ENCODE data around the gene NDUFB4. TPM values are rescaled to one million over a fixed set of nuclear protein-coding genes. Genes with fewer than 3 reads are reported as not detected.

The NDUFB4 gene
- polyA plus RNA-seq, 1 donor from 2014 or later, result 154 TPM

DNA sequence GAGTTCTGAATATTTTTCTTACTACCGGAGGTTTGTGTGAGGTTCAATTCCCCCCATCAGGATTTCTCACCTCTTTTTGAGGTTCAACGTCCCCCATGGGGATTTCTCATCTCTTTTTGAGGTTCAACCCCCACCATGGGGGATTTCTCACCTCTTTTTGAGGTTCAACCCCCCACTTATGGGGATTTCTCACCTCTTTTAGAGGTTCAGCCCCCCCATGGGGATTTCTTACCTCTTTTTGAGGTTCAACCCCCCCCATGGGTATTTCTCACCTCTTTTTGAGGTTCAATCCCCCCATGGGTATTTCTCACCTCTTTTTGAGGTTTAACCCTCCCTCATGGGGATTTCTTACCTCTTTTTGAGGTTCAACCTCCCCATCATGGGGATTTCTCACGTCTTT lies 26.3 kb downstream of the NDUFB4 start:
- Histone ChIP-seq H3K9me3 (ENCODE audit: low read length) (no peaks in the 10 kb centered on the region), H3K4me2 (ENCODE audit: low read length) (no peak overlapping the region), H3K27me3 (ENCODE audit: insufficient read depth, low read depth, low read length) (no peaks in the 10 kb centered on the region), H4K20me1 (ENCODE audit: insufficient read depth) (no peaks in the 10 kb centered on the region), H3K79me2 (replicated peaks; ENCODE audit: insufficient read depth, low read length) (no peaks in the 10 kb centered on the region), H3K36me3 (ENCODE audit: insufficient read depth, low read length) (no peaks in the 10 kb centered on the region), H3K9ac (ENCODE audit: low read length) (no peak overlapping the region), H2AFZ (ENCODE audit: low read depth, low read length) (no peak overlapping the region), H3K9me2 (ENCODE audit: insufficient read depth, low read length) (no peaks in the 10 kb centered on the region), H3K4me3 (ENCODE audit: low read length) (no peak overlapping the region), H3K27ac (ENCODE audit: low read length) (no peak overlapping the region), H3F3A (ENCODE audit: insufficient read depth, low read length, poor library complexity, severe bottlenecking) (no peaks in the 10 kb centered on the region)
- TF ChIP-seq, protein P1, sequence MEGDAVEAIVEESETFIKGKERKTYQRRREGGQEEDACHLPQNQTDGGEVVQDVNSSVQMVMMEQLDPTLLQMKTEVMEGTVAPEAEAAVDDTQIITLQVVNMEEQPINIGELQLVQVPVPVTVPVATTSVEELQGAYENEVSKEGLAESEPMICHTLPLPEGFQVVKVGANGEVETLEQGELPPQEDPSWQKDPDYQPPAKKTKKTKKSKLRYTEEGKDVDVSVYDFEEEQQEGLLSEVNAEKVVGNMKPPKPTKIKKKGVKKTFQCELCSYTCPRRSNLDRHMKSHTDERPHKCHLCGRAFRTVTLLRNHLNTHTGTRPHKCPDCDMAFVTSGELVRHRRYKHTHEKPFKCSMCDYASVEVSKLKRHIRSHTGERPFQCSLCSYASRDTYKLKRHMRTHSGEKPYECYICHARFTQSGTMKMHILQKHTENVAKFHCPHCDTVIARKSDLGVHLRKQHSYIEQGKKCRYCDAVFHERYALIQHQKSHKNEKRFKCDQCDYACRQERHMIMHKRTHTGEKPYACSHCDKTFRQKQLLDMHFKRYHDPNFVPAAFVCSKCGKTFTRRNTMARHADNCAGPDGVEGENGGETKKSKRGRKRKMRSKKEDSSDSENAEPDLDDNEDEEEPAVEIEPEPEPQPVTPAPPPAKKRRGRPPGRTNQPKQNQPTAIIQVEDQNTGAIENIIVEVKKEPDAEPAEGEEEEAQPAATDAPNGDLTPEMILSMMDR (IDR thresholded peaks at IDR 0.05; ENCODE audit: poor library complexity, severe bottlenecking), result no peak
- TF ChIP-seq TAF1 (IDR thresholded peaks at IDR 0.05; ENCODE audit: low read depth) (no peak), POLR2AphosphoS5 (IDR thresholded peaks at IDR 0.05) (no peak)

DNA sequence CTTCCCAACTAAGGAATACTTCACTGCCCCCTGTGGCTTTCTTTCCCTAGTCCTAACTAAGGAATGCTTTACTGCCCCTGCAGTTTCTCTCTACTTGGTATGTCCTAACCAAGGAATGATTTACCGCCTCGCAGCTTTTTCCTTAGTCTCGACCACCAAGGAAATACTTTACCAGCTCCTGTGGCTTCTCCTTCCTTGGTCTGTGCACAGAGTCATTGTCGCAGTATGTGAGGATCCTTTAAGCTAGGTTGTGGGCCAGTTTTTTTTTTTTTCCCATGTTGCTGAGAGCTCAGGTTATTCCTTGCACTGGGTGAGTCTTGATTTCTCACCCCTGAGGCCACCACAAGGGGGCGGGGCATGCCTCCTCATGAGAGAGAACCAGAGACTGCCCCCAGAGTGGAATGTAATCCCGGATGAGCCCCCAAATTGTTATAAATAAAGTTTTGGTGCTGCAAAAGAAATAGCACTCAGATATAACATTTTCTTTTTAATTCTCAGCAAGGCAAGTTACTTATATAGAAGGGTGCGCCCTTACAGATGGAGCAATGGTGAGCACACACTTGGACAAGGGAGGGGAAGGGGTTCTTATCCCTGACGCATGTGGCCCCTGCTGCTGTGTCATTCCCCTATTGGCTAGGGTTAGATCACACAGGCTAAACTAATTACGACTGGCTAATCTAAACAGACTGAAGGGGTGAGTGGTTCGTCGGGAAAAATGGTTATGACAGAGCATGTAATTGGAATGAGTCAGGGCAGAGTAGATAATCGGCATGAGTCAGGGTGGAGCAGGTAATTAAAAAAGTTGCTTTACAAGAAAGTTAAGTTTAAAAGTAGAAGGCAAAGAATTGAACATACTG lies 27.0 kb downstream of the NDUFB4 start:
- Histone ChIP-seq H4K20me1 (ENCODE audit: insufficient read depth) (no peaks in the 10 kb centered on the region), H3K4me2 (ENCODE audit: low read length) (no peak overlapping the region), H3K27me3 (ENCODE audit: insufficient read depth, low read depth, low read length) (no peaks in the 10 kb centered on the region), H2AFZ (ENCODE audit: low read depth, low read length) (no peak overlapping the region), H3K36me3 (ENCODE audit: insufficient read depth, low read length) (no peaks in the 10 kb centered on the region), H3K79me2 (replicated peaks; ENCODE audit: insufficient read depth, low read length) (no peaks in the 10 kb centered on the region), H3K4me3 (ENCODE audit: low read length) (no peak overlapping the region), H3K9me3 (ENCODE audit: low read length) (no peaks in the 10 kb centered on the region), H3K9me2 (ENCODE audit: insufficient read depth, low read length) (no peaks in the 10 kb centered on the region), H3F3A (ENCODE audit: insufficient read depth, low read length, poor library complexity, severe bottlenecking) (no peaks in the 10 kb centered on the region), H3K9ac (ENCODE audit: low read length) (no peak overlapping the region), H3K27ac (ENCODE audit: low read length) (no peak overlapping the region)
- TF ChIP-seq EZH2 (IDR thresholded peaks at IDR 0.05; ENCODE audit: borderline replicate concordance, insufficient read depth, low read length, poor library complexity, severe bottlenecking), result no peak
- TF ChIP-seq POLR2AphosphoS5 (IDR thresholded peaks at IDR 0.05), result no peak
- no peak for TF ChIP-seq TAF1 (IDR thresholded peaks at IDR 0.05; ENCODE audit: low read depth)
- TF ChIP-seq, protein P2, sequence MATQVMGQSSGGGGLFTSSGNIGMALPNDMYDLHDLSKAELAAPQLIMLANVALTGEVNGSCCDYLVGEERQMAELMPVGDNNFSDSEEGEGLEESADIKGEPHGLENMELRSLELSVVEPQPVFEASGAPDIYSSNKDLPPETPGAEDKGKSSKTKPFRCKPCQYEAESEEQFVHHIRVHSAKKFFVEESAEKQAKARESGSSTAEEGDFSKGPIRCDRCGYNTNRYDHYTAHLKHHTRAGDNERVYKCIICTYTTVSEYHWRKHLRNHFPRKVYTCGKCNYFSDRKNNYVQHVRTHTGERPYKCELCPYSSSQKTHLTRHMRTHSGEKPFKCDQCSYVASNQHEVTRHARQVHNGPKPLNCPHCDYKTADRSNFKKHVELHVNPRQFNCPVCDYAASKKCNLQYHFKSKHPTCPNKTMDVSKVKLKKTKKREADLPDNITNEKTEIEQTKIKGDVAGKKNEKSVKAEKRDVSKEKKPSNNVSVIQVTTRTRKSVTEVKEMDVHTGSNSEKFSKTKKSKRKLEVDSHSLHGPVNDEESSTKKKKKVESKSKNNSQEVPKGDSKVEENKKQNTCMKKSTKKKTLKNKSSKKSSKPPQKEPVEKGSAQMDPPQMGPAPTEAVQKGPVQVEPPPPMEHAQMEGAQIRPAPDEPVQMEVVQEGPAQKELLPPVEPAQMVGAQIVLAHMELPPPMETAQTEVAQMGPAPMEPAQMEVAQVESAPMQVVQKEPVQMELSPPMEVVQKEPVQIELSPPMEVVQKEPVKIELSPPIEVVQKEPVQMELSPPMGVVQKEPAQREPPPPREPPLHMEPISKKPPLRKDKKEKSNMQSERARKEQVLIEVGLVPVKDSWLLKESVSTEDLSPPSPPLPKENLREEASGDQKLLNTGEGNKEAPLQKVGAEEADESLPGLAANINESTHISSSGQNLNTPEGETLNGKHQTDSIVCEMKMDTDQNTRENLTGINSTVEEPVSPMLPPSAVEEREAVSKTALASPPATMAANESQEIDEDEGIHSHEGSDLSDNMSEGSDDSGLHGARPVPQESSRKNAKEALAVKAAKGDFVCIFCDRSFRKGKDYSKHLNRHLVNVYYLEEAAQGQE (IDR thresholded peaks at IDR 0.05; ENCODE audit: borderline replicate concordance), result no peak
- TF ChIP-seq, protein P1 (IDR thresholded peaks at IDR 0.05; ENCODE audit: poor library complexity, severe bottlenecking), result no peak
- TF ChIP-seq EP300 (conservative IDR thresholded peaks at IDR 0.05; ENCODE audit: poor library complexity, severe bottlenecking), result no peak
- no peak for TF ChIP-seq MXI1 (conservative IDR thresholded peaks at IDR 0.05; ENCODE audit: poor library complexity, severe bottlenecking)
- no peak for TF ChIP-seq RAD21 (conservative IDR thresholded peaks at IDR 0.05)
- no peak for TF ChIP-seq SMC3 (conservative IDR thresholded peaks at IDR 0.05; ENCODE audit: poor library complexity)
